GM12875 (cell line): ENCODE results near the gene SBK3.
A peak's percentile ranks its signal among the peaks of the same experiment; 100 is the strongest.
"Not testable (repeated sequence)": the region's sequence is repeated elsewhere in the genome, so short reads cannot be mapped to it uniquely, and the experiment has no call there.

Source experiments
- H3K4me3 ChIP-seq: one replicate; pipeline ENCODE4 v1.5.1; 2011; ENCODE audit warnings: low read depth, low read length, control low read depth
- CTCF ChIP-seq: IDR thresholded peaks from 2 replicates; pipeline ENCODE4 v1.5.1; 2011; ENCODE audit warnings: low read depth, mild to moderate bottlenecking, control low read depth, inconsistent platforms, low read length, moderate library complexity, borderline replicate concordance; ENCODE audit not compliant: insufficient read depth

The SBK3 gene

GRCh38 chr19:55588738-55589137 lies 43.4 kb upstream of the SBK3 start:
- no peak for TF ChIP-seq CTCF
- H3K4me3 ChIP-seq = no peak overlapping the region

GRCh38 chr19:55586976-55587668 lies 41.8 kb upstream of the SBK3 start:
- no peak overlapping the region for H3K4me3 ChIP-seq
- TF ChIP-seq CTCF = no peak

GRCh38 chr19:55585658-55586339 lies 40.5 kb upstream of the SBK3 start:
- no peak overlapping the region for H3K4me3 ChIP-seq
- no peak for TF ChIP-seq CTCF

- no peak overlapping the region for H3K4me3 ChIP-seq
- no peak for TF ChIP-seq CTCF
Measured at GRCh38 chr19:55584871-55585270, 39.5 kb upstream of the SBK3 start.

- H3K4me3 ChIP-seq = not testable (repeated sequence)
Measured at GRCh38 chr19:55583897-55584296, 38.6 kb upstream of the SBK3 start.

- not testable (repeated sequence) for H3K4me3 ChIP-seq
Measured at GRCh38 chr19:55582284-55582683, 36.9 kb upstream of the SBK3 start.

- H3K4me3 ChIP-seq = no peak overlapping the region
- TF ChIP-seq CTCF = no peak
Measured at GRCh38 chr19:55581823-55582223, 36.5 kb upstream of the SBK3 start.

GRCh38 chr19:55581145-55581822 lies 35.9 kb upstream of the SBK3 start:
- peak overlapping the region; percentile 83 for H3K4me3 ChIP-seq
- TF ChIP-seq CTCF = no peak
